ENCODE results near the gene TEX35. TPM values are rescaled to one million over a fixed set of nuclear protein-coding genes. Genes with fewer than 3 reads are reported as not detected.
A peak's percentile ranks its signal among the peaks of the same experiment; 100 is the strongest.

Gene TEX35
- total RNA-seq, 1 experiment from 2014 or later, result not detected

- Histone ChIP-seq H3K27ac (peak overlapping the region; percentile 58), H3K36me3 (ENCODE audit: low read depth) (no peaks in the 10 kb centered on the region), H3K27me3 (ENCODE audit: insufficient read depth, low read depth) (no peaks in the 10 kb centered on the region), H3K4me1 (replicated peaks; ENCODE audit: insufficient read depth) (peaks cover 53% of the 10 kb centered on the region), H4K20me1 (ENCODE audit: insufficient read depth) (no peaks in the 10 kb centered on the region), H3K4me3 (peak overlapping the region; percentile 67), H3K4me2 (peak overlapping the region; percentile 84), H3K9me2 (ENCODE audit: insufficient read depth) (no peaks in the 10 kb centered on the region), H3K79me2 (ENCODE audit: low read depth) (peaks cover 19% of the 10 kb centered on the region; the same call in 1 of the 2 replicates), H3K9me3 (ENCODE audit: insufficient read depth, low read depth) (0 out of 2 replicates have a peak, but pooled peaks cover 4% of the 10 kb centered on the region), H3F3A (ENCODE audit: insufficient read depth, low read depth) (peaks cover 38% of the 10 kb centered on the region), H2AFZ (peak overlapping the region; percentile 87)
- POLR2A ChIA-PET (ENCODE audit: unreplicated experiment), result interaction anchor here (0.6 kb wide), 1 partner anchor 272 kb away, joined by 3 read pairs; no protein-coding TSS in a partner anchor
- no peak for TF ChIP-seq EZH2 (IDR thresholded peaks at IDR 0.05; ENCODE audit: low read depth)
- TF ChIP-seq, protein P1, sequence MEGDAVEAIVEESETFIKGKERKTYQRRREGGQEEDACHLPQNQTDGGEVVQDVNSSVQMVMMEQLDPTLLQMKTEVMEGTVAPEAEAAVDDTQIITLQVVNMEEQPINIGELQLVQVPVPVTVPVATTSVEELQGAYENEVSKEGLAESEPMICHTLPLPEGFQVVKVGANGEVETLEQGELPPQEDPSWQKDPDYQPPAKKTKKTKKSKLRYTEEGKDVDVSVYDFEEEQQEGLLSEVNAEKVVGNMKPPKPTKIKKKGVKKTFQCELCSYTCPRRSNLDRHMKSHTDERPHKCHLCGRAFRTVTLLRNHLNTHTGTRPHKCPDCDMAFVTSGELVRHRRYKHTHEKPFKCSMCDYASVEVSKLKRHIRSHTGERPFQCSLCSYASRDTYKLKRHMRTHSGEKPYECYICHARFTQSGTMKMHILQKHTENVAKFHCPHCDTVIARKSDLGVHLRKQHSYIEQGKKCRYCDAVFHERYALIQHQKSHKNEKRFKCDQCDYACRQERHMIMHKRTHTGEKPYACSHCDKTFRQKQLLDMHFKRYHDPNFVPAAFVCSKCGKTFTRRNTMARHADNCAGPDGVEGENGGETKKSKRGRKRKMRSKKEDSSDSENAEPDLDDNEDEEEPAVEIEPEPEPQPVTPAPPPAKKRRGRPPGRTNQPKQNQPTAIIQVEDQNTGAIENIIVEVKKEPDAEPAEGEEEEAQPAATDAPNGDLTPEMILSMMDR (conservative IDR thresholded peaks at IDR 0.05), result peak; percentile 99
- intact Hi-C loops (cut with micrococcal nuclease; ENCODE audit: unreplicated experiment), result loop anchor here (1.0 to 5.0 kb wide), 7 partner anchors 142 to 752 kb away; no protein-coding TSS in a partner anchor
- BruUV-seq (replicated peaks), result no TSS peak
- CTCF ChIA-PET, result interaction anchor here (0.6 to 1.4 kb wide), 9 partner anchors 11 to 827 kb away, joined by 3 to 14 read pairs (median 4); no protein-coding TSS in a partner anchor
- DNase-seq, result peak; percentile 70 to 94
Measured at GRCh38 chr1:178542554-178543289, 29.8 kb downstream of the TEX35 start.

GRCh38 chr1:178543290-178543607, 30.3 kb downstream of the TEX35 start:
- no peaks in the 10 kb centered on the region for H3K36me3 ChIP-seq (ENCODE audit: low read depth)
- H3K27ac ChIP-seq, result peak overlapping the region; percentile 58; the same call in 1 of the 2 replicates
- DNase-seq, result peak in 1 of 2 experiments; percentile 63
- intact Hi-C loops (cut with micrococcal nuclease; ENCODE audit: unreplicated experiment), result loop anchor here (2.0 to 5.0 kb wide), 6 partner anchors 142 to 752 kb away; no protein-coding TSS in a partner anchor
- TF ChIP-seq EZH2 (IDR thresholded peaks at IDR 0.05; ENCODE audit: low read depth), result no peak
- TF ChIP-seq, protein P1 (conservative IDR thresholded peaks at IDR 0.05), result no peak
- H4K20me1 ChIP-seq (ENCODE audit: insufficient read depth), result no peaks in the 10 kb centered on the region
- H3K79me2 ChIP-seq (ENCODE audit: low read depth), result peaks cover 19% of the 10 kb centered on the region; the same call in 1 of the 2 replicates
- H3K27me3 ChIP-seq (ENCODE audit: insufficient read depth, low read depth), result no peaks in the 10 kb centered on the region
- peak overlapping the region; percentile 67 for H3K4me3 ChIP-seq
- ChIA-PET POLR2A (ENCODE audit: unreplicated experiment) (interaction anchor here (0.7 kb wide), 1 partner anchor 183 kb away, joined by 19 read pairs; no protein-coding TSS in a partner anchor), CTCF (interaction anchor here (0.6 to 1.2 kb wide), 5 partner anchors 141 to 531 kb away, joined by 3 to 9 read pairs (median 5); no protein-coding TSS in a partner anchor)
- peak overlapping the region; percentile 87 for H2AFZ ChIP-seq
- peak overlapping the region; percentile 84 for H3K4me2 ChIP-seq
- peaks cover 33% of the 10 kb centered on the region for H3F3A ChIP-seq (ENCODE audit: insufficient read depth, low read depth)
- peaks cover 47% of the 10 kb centered on the region for H3K4me1 ChIP-seq (replicated peaks; ENCODE audit: insufficient read depth)
- H3K9me3 ChIP-seq (ENCODE audit: insufficient read depth, low read depth), result 0 out of 2 replicates have a peak, but pooled peaks cover 4% of the 10 kb centered on the region
- no peaks in the 10 kb centered on the region for H3K9me2 ChIP-seq (ENCODE audit: insufficient read depth)
- TSS peak; percentile 20 for BruUV-seq (replicated peaks)

- Histone ChIP-seq H3K4me1 (replicated peaks; ENCODE audit: insufficient read depth) (peaks cover 35% of the 10 kb centered on the region), H3K4me2 (peak overlapping the region; percentile 84), H3K79me2 (ENCODE audit: low read depth) (peaks cover 19% of the 10 kb centered on the region; the same call in 1 of the 2 replicates), H3K9me2 (ENCODE audit: insufficient read depth) (no peaks in the 10 kb centered on the region), H4K20me1 (ENCODE audit: insufficient read depth) (no peaks in the 10 kb centered on the region), H3K4me3 (peak overlapping the region; percentile 67; the same call in 1 of the 2 replicates), H3K27me3 (ENCODE audit: insufficient read depth, low read depth) (no peaks in the 10 kb centered on the region), H3K27ac (0 out of 2 replicates have a peak overlapping the region, but pooled peaks have one; percentile 13), H3K36me3 (ENCODE audit: low read depth) (peaks cover 3% of the 10 kb centered on the region; the same call in 1 of the 2 replicates), H2AFZ (no peak overlapping the region), H3F3A (ENCODE audit: insufficient read depth, low read depth) (peaks cover 20% of the 10 kb centered on the region; the same call in 1 of the 2 replicates), H3K9me3 (ENCODE audit: insufficient read depth, low read depth) (0 out of 2 replicates have a peak, but pooled peaks cover 9% of the 10 kb centered on the region)
- ChIA-PET POLR2A (ENCODE audit: unreplicated experiment) (no interaction called here), CTCF (no interaction called here)
- DNase-seq, result peak in 1 of 2 experiments; percentile 68
- TF ChIP-seq, protein P1 (conservative IDR thresholded peaks at IDR 0.05), result no peak
- no peak for TF ChIP-seq EZH2 (IDR thresholded peaks at IDR 0.05; ENCODE audit: low read depth)
- intact Hi-C loops (cut with micrococcal nuclease; ENCODE audit: unreplicated experiment), result loop anchor here (1.0 to 5.0 kb wide), 3 partner anchors 182 to 303 kb away; no protein-coding TSS in a partner anchor
- BruUV-seq (replicated peaks), result no TSS peak
Measured at GRCh38 chr1:178544531-178544930, 31.6 kb downstream of the TEX35 start.
